Dermis microvascular lymphatic vessel endothelial cell (primary cell): ENCODE results near the gene COL4A1. TPM values are rescaled to one million over a fixed set of nuclear protein-coding genes. Genes with fewer than 3 reads are reported as not detected.

Experiments used
- DNase-seq, 2 donors: peaks; one replicate each; pipeline versions ENCODE4 v3.0.0 to v3.0.0-alpha.2; 2010; ENCODE audit warnings: low read depth in 2 of 2
- total RNA-seq: library from RNA; depleted of rRNA; stranded (reverse); fragments of >200 nt; gene quantifications from 2 replicates; pipeline ENCODE4 v1.2.1, GENCODE V29; 2014

COL4A1 gene
- total RNA-seq, 1 donor from 2014 or later: 1,098 TPM

DNA sequence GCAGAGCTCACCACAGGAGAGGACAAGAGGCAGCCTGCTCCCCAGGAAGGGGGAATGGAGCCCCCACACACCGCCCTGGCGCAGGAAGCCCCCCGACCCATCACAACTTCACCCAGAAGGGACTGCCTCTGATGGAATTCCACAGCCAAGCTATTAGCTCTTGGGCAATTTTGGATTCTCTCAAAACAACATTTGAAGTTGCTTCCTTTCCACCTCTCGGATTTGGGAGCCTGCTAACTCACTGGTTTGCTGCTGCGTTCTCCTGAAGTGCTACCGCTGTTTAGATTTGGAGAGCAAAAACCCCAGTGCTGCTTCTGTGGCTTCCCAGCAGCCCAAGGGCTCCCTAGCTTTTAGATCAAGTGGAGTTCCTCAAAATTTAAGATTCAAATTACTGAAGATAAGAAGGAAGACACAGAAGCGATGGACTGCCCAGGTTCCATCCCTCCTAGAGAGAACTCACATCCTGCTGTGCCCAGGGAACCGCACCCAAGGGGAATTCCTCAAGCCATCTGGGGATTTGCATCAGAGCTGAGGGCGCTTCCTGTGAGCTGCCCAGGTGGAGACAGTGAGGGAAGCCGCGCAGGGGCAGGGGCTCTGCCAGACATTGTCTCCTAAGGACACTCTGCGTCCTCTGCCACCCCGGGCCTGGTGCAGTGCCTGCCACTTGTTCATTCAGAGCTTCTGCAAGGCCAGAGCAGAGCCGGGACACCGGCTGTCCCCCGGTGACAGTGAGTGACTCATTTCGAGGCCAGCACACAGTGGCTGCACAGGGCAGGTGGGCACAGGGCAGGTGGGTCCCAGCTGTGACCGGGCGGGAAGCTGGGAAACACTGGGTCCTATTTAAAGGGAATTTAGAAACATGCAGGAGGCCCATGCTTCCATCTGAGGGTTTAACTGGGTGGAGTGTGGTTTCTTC, 45.5 kb downstream of the COL4A1 start:
- DNase-seq: peak in 1 of 2 donors; percentile 44

DNA sequence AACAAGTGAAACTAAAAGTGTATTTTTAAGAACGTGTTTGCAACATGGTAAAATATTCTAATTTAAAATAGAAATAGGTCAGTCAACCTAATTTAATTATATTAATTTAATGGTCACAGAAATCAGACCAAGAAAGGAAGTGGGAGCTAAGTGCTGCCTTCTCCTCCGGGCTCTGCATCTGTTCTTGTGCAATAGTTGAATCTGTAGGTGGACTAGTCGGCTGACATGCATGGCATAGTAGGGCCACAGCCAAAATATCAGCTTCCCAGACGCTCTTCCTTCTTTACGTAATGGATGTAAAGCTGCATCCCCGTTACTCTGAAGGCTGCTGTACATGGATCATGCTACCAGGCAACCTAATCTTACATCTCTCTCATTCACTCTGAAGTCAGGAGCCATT, 47.3 kb downstream of the COL4A1 start:
- DNase-seq: no peak

DNA sequence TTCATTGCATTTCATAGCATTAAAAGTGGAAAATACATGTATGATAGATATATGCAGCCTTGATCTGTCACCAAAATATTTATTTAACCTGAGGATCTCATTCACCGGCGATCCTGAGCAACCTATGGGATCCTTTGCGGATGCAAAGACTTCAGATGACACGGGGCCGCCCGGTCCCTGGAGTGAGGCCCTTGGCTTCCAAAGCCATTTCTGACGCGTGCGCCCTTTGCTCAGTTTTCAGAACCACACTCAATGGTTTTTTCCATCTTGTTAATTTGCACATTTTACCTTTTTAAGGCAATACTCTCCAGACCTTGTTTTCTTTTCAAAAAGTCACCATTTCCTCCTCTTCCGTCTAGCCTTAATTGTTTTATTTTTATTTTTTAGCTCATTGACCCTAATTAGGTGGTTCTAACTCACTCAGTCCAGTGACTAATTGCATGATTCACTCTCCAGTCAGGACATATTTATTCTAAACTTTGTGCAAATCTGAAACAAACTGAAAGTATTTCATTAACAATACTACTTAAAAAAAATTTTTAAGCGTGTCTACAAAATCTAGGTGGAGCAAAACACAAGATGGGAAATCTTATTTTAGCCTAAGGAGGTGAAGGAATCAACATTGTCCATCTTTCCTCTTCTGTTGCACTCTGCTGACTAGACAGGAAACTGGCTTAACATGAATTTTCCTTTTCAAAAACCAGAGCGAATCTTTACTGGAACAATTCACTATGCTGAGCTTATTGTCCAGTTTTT, 47.9 kb downstream of the COL4A1 start:
- peak in 1 of 2 donors; percentile 79 for DNase-seq

GRCh38 chr13:110257408-110257807, 49.5 kb downstream of the COL4A1 start:
- DNase-seq: no peak

GRCh38 chr13:110256126-110256905, 50.6 kb downstream of the COL4A1 start:
- DNase-seq: no peak

DNA sequence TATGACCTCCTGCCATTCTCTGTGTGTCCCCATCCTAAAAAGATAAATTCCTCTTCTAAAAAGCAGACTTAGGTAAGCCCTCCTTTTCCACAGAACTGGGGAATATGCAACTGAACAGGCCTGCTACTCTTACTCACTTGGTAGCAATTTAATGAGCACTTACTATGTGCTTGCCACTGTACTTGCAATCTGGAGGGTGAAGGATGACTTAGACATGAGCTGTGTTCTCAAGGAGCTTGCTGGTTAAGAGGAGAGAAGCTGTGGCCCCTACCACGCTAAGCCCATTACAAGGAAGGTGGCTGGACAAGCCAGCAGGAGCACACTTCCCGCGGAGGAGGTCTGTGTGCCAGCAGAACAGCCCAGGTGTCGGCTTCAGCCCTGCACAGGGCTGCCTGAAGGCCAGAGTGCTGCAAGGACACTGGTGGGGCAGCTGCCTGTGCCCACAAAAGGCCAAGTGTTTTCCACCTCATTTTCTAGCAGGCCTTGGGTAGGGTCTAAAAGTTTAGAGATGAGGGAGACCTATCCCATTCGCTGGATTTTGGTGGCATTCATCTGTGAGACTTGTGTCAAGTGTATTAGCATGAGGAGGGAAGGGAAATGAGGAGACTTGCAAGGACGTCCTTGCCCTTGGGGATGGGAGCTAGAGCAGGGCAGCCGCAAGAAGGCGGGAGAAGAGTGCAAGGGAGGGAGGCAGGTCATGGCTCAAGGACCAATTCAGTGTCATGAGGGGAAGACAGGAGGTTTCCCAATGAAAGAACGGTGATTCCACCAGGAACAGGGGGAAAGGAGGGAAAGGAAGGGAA, 52.0 kb downstream of the COL4A1 start:
- no peak for DNase-seq

DNA sequence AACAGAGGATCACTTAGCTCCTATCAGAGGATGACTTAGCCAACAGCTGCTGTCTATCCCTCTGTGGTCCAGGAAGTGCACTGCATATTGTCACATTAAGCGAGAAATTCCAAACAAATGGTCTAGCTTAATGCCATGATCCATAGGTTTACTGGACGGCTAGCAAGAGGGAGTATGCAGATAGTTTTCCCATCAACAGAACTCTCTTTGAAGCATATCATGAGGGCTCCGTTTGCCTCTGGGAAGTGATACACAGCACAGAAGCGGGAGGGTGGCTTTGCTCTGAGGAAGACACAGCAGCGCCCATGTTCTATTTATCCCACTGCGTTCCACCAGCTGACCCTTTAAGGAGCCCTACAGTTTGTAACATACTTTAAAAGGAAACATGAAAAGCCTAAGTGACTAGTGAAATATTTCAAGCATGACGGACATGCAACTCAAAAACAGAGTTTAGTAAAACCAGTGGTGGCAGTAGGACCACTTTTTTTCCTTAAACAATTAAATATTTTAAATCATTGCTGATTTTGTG, 52.7 kb downstream of the COL4A1 start:
- DNase-seq: no peak

DNA sequence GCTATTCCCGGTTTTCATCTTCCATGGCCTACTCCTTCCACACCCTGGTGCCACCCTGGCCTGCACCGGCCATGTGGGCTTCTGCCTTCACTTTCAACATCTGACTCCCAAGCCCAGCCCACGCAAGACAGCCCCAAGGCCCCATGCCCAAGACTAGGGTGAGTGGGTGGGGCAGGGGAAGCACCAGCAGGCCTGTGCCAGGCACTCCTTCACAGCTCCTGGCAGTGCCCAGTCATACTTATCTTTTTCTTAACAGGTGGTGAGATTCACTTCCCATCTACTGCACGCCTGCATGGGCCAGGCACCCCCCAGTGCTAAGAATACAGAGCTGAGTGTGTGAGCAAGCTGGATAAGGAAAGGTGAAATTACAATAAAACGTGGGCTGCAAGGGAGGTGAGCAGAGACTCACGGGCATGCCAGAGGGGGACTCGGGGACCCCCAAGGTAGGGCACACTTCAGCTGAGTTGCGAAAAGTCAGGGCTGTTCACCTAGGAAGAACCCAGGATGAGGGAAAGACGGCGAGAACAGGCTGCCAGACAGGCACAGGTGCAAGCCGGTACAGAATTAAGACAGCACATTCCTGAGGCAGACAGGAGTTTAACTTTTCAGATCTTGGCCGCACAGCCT, 55.7 kb downstream of the COL4A1 start:
- DNase-seq: no peak

DNA sequence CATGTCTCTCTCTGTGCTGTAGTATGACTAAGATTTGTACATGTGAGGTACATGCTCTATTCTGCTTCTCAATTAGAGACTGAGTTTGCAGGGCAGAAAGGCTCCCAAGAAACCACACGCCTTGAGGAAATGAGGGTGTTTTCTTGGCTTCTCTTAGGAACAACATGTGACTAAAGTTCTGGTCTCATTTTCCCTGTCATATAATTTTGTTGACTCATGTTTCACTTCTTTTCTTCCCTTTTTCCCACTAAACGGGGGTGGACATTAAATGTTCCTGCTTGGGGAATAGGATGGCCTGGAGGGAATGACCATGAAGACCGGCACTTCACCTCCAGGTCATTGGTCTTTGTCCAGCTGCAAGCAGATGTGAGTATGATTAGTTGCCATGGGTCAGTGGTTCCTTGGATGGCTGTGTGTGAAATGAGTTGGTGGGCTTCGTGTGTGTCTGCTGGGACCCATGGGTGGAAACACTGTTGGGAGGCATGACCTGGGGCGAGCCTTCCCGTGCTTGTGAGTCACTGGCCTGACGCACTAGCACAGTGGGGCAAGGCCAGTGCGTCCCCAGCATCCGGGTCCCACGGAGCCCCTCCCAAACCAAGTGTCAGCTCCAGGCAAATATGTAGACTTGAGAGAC, 56.6 kb downstream of the COL4A1 start:
- DNase-seq: peak in 1 of 2 donors; percentile 56

DNA sequence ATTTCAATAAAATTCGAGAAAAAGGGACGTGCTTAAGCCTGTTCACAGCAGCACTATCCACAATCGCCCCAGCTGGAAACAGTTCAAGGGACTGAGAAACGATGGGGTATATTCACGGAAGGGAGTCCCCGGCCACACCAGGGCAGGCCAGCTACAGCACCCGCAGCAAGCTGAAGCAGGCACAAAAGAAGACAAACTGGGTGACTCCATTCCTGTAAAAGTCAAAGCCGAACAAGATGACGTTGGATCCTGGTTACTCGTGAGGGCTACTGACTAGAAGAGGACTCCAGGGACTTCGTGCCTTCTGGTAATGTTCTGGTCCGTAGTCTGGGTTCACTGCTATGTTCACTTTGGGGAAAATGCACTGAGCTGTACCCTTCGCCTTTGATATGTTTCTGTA, 57.6 kb downstream of the COL4A1 start:
- no peak for DNase-seq

DNA sequence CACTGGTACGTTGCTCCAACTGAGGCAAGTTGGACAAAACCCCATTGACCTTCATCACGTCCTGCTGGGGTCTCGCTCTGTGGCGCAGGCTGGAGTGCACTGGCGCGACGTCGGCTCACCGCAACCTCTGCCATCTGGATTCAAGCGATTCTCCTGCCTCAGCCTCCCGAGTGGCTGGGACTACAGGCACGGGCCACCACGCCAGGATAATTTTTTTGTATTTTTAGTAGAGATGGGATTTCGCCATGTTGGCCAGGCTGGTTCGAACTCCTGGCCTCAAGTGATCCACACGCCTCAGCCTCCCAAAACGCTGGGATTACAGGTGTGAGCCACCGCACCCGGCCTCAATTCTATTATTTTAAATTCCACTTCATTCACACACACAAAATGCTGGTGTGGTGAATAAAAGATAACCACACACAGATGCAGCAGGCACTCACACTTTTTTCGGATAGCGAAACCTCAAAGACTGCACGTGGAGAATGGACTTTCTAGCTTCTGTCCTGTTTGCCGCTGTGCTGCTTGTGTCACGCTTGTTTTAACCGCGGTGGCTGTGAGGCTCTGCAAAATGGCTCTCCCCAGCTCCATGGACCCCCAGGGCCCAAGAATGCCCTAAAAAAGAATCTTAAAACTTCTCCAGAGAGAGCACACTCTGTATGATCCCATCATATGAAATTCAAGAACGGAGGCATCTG, 58.4 kb downstream of the COL4A1 start:
- DNase-seq: no peak

DNA sequence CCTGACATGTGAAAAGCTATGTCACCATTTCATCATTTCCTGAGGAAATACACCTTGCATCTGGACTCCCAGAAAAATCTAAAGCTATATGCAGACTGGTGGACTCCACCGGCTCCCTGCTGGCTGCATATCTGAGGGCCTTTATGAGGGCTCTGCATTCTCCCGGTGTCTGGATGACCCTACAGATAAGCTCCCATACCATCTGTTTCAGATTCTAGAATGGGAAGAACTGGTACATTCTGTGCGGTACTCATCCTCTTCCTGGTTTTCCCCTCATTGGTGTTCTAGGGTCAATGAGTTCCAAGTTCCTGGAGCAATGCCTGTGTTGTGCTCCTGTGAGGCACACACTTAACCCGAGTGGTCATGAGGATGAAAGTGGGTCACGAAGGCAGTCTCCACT, 60.4 kb downstream of the COL4A1 start:
- peak; percentile 43 to 65 for DNase-seq

DNA sequence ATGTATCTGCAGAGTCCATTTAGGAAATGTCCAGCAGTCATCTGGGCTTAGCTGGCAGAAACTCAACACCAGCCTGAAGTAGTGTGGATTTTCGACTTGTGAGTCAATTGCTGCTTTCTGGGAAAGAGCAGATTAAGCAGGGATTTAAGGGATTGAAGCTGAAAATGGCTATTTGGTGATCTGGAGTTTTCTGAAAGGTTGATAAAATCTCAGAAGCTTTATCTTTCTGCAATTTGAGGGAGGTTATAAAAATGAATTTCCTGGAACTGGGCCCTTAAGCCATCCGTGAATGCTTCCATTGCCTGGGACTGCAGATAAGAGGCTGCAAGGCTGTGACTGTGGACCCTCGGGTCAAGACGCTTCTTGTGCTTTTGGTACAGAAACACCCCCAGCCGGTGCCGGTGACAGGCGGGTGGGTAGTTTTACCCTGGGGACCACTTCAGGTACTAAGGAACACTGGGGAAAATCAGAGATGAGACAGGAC, 61.5 kb downstream of the COL4A1 start:
- no peak for DNase-seq

DNA sequence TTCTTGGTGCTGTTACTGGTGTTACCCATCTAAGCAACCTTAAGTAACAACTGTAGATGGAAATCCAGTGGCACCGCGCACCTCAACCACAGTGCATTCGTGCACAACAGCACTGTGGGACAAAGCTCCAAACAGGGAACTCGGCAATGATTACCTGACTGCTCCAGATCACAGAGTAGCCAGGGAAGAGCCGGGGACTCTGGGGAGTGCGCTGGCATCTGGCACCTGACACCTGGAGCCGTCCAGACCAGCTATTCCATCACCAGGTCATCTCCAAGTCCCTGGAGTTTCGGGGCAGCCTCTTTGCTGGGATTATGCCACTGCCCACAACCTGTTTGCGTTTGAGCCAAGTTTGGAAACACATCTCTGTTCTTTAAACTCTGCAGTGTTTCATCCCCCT, 62.0 kb downstream of the COL4A1 start:
- DNase-seq: no peak

GRCh38 chr13:110244071-110244830, 62.7 kb downstream of the COL4A1 start:
- no peak for DNase-seq

DNA sequence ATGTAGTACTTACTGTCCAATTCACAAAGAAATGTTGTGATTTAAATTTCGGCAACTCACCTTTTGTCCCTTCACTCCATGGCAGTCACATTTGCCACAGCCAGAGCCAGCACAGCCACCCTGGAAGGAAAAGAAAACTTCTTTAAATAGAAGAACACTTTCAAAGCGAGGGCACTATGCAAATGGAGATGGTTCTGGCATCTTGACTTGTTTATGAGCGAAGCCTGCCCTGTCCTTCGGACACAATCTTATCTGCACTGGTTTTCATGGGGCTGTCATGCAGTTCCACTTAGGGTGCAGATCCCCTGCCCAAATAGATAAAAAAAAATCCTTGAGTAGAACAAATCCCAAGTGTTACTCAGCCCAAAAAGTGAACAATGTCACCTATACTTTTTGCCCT, 64.3 kb downstream of the COL4A1 start:
- DNase-seq: no peak

- DNase-seq: no peak
Observed at GRCh38 chr13:110240943-110241342, 66.0 kb downstream of the COL4A1 start.

GRCh38 chr13:110240352-110240751, 66.6 kb downstream of the COL4A1 start:
- no peak for DNase-seq
